Liver (tissue), 9 donors: Measurements from ENCODE around the gene FLT1. TPM values are rescaled to one million over a fixed set of nuclear protein-coding genes. Genes with fewer than 3 reads are reported as not detected.

Experiments used
- DNase-seq: peaks from one replicate; pipeline ENCODE4 v3.0.0-alpha.2; 2017; ENCODE audit warnings: low spot score
- H3K27ac ChIP-seq, 2 donors: one replicate each; pipeline ENCODE4 v1.7.0; 2013; ENCODE audit warnings: inconsistent platforms in 2 of 2, low read length in 2 of 2, control low read depth in 1 of 2, low read depth in 1 of 2, mild to moderate bottlenecking in 1 of 2
- H3K27me3 ChIP-seq, 4 donors: one replicate each; pipeline versions ENCODE4 v1.6.1 to v1.7.0; 2013; ENCODE audit warnings: low read length in 3 of 4, inconsistent platforms in 1 of 4, mild to moderate bottlenecking in 1 of 4, moderate library complexity in 1 of 4; ENCODE audit not compliant: control insufficient read depth in 4 of 4, insufficient read depth in 4 of 4
- H3K36me3 ChIP-seq, 4 donors: one replicate each; pipeline versions ENCODE4 v1.6.1 to v1.7.0; 2013; ENCODE audit warnings: low read length in 3 of 4, mild to moderate bottlenecking in 3 of 4, low read depth in 1 of 4, moderate library complexity in 1 of 4; ENCODE audit not compliant: control insufficient read depth in 4 of 4, insufficient read depth in 3 of 4
- H3K4me1 ChIP-seq, 4 donors: one replicate each; pipeline versions ENCODE4 v1.6.1 to v1.7.0; 2013; ENCODE audit warnings: low read length in 3 of 4, mild to moderate bottlenecking in 3 of 4, moderate library complexity in 1 of 4; ENCODE audit not compliant: control insufficient read depth in 4 of 4, insufficient read depth in 4 of 4
- H3K4me3 ChIP-seq, 3 donors: one replicate each; pipeline versions ENCODE4 v1.6.1 to v1.7.0; 2013; ENCODE audit warnings: low read length in 3 of 3, control low read depth in 1 of 3, low read depth in 1 of 3, mild to moderate bottlenecking in 1 of 3
- H3K9ac ChIP-seq, 2 donors: one replicate each; pipeline ENCODE4 v1.7.0; 2013; ENCODE audit warnings: low read length in 2 of 2, mild to moderate bottlenecking in 2 of 2, moderate library complexity in 2 of 2, control low read depth in 1 of 2, low read depth in 1 of 2
- H3K9me3 ChIP-seq, 4 donors: one replicate each; pipeline versions ENCODE4 v1.6.1 to v1.7.0; 2013; ENCODE audit warnings: low read length in 3 of 4; ENCODE audit not compliant: control insufficient read depth in 4 of 4
- EGR1 ChIP-seq, 2 donors: IDR thresholded peaks; 2 replicates each; pipeline ENCODE4 v1.6.1; 2016 to 2018; ENCODE audit warnings: antibody characterized with exemption in 2 of 2, low read depth in 2 of 2
- FOXA1 ChIP-seq: IDR thresholded peaks from 2 replicates; pipeline ENCODE4 v1.6.1; 2016; ENCODE audit warnings: antibody characterized with exemption
- FOXA2 ChIP-seq: IDR thresholded peaks from 2 replicates; pipeline ENCODE4 v1.6.1; 2016; ENCODE audit warnings: antibody characterized with exemption
- HNF4A ChIP-seq, 2 donors: conservative IDR thresholded peaks; 2 replicates each; pipeline ENCODE4 v1.6.1; 2016; ENCODE audit warnings: antibody characterized with exemption in 2 of 2, mild to moderate bottlenecking in 2 of 2
- HNF4G ChIP-seq: IDR thresholded peaks from 2 replicates; pipeline ENCODE4 v1.6.1; 2016; ENCODE audit warnings: antibody characterized with exemption
- JUND ChIP-seq, 2 donors: IDR thresholded peaks; 2 replicates each; pipeline ENCODE4 v1.6.1; 2016; ENCODE audit warnings: antibody characterized with exemption in 2 of 2
- NR2F2 ChIP-seq: IDR thresholded peaks from 2 replicates; pipeline ENCODE4 v1.6.1; 2016; ENCODE audit warnings: antibody characterized with exemption
- RAD21 ChIP-seq, 2 donors: IDR thresholded peaks; 2 replicates each; pipeline ENCODE4 v1.6.1; 2016; ENCODE audit warnings: antibody characterized with exemption in 2 of 2, mild to moderate bottlenecking in 2 of 2
- RXRA ChIP-seq, 2 donors: IDR thresholded peaks; 2 replicates each; pipeline ENCODE4 v1.6.1; 2017 to 2018; ENCODE audit warnings: antibody characterized with exemption in 2 of 2, mild to moderate bottlenecking in 1 of 2
- TAF1 ChIP-seq: conservative IDR thresholded peaks from 2 replicates; pipeline ENCODE4 v1.6.1; 2016; ENCODE audit warnings: antibody characterized with exemption, mild to moderate bottlenecking
- WGBS: extraction: QIAGEN DNeasy Blood & Tissue Kit; methylation state at CpG from one replicate; pipeline ENCODE4 v1.1.7; 2013; 5-methylcytosine and 5-hydroxymethylcytosine counted together
- polyA plus RNA-seq, 2 donors: library from polyadenylated mRNA; stranded (reverse) in 1 of 2; unstranded in 1 of 2; fragments of 200-250 nt in 1 of 2; fragments of >200 nt in 1 of 2; fragmentation: Nextera tagmentation in 1 of 2; extraction: Ambion mirVana in 1 of 2; gene quantifications; one replicate each; pipeline versions ENCODE4 v1.2.1 to v1.2.3, GENCODE V29; 2013 to 2015
- total RNA-seq, 2 donors: library from RNA; depleted of rRNA; stranded (reverse); fragments of >200 nt; gene quantifications; one replicate each; pipeline ENCODE4 v1.2.3, GENCODE V29; 2014
- TF ChIP-seq, protein P1 (sequence below): fragments of 150-350 bp; IDR thresholded peaks from 2 replicates; pipeline ENCODE4 v1.5.1; 2017; ENCODE audit warnings: improper control_type of control experiment, low read depth, low read length; ENCODE audit not compliant: missing input control
- TF ChIP-seq, protein P2 (sequence below): IDR thresholded peaks from 2 replicates; pipeline ENCODE4 v1.6.1; 2016; ENCODE audit warnings: antibody characterized with exemption
- TF ChIP-seq, protein P3 (sequence below): IDR thresholded peaks from 2 replicates; pipeline ENCODE4 v1.6.1; 2016; ENCODE audit warnings: antibody characterized with exemption
- TF ChIP-seq, protein P4 (sequence below): IDR thresholded peaks from 2 replicates; pipeline ENCODE4 v1.6.1; 2016; ENCODE audit warnings: antibody characterized with exemption
- donor health status: healthy.
- donor health status: healthy.
- donor health status: healthy.
- donor health status: healthy.
- donor health status: healthy.

FLT1 gene
- total and polyA plus RNA-seq, 4 donors: 4.1 to 19.7 (median 9.3) TPM

DNA sequence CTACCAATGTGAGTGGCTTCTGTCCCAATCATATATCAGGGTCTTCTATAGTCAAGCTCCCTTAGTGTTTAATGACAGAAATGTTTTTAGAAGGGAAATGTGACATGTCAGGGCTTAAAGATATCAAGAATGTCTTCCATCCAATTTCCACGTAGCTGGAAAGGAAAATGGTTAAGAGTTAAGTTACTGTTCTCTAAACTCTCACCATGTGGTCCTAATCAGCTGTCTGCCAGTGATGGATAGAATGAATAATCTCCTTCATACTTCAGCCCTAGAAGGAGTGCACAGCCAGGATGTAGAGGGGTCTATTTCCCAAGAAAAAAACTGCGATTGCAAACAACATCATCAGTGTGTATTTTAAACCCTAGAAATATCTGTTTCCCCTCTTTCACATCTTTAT, 36.3 kb downstream of the FLT1 start:
- Histone ChIP-seq H3K27ac (no peak overlapping the region), H3K9me3 (no peaks in the 10 kb centered on the region), H3K36me3 (no peaks in the 10 kb centered on the region), H3K9ac (no peak overlapping the region), H3K4me3 (no peak overlapping the region), H3K4me1 (no peaks in the 10 kb centered on the region), H3K27me3 (peaks cover 0 to 4% (median 2%) of the 10 kb centered on the region in 4 donors)
- WGBS: 73% methylated on average over 2 of the region's 2 CpGs
- no peak for TF ChIP-seq RXRA (IDR thresholded peaks at IDR 0.05)
- no peak for TF ChIP-seq FOXA2
- TF ChIP-seq RAD21 (IDR thresholded peaks at IDR 0.05): no peak
- TF ChIP-seq HNF4G: no peak
- TF ChIP-seq, protein P1, sequence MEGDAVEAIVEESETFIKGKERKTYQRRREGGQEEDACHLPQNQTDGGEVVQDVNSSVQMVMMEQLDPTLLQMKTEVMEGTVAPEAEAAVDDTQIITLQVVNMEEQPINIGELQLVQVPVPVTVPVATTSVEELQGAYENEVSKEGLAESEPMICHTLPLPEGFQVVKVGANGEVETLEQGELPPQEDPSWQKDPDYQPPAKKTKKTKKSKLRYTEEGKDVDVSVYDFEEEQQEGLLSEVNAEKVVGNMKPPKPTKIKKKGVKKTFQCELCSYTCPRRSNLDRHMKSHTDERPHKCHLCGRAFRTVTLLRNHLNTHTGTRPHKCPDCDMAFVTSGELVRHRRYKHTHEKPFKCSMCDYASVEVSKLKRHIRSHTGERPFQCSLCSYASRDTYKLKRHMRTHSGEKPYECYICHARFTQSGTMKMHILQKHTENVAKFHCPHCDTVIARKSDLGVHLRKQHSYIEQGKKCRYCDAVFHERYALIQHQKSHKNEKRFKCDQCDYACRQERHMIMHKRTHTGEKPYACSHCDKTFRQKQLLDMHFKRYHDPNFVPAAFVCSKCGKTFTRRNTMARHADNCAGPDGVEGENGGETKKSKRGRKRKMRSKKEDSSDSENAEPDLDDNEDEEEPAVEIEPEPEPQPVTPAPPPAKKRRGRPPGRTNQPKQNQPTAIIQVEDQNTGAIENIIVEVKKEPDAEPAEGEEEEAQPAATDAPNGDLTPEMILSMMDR: no peak
- TF ChIP-seq EGR1 (IDR thresholded peaks at IDR 0.05; ENCODE audit: low read depth in 2 of 2): no peak
- TF ChIP-seq FOXA1: no peak
- no peak for TF ChIP-seq NR2F2
- DNase-seq: no peak

DNA sequence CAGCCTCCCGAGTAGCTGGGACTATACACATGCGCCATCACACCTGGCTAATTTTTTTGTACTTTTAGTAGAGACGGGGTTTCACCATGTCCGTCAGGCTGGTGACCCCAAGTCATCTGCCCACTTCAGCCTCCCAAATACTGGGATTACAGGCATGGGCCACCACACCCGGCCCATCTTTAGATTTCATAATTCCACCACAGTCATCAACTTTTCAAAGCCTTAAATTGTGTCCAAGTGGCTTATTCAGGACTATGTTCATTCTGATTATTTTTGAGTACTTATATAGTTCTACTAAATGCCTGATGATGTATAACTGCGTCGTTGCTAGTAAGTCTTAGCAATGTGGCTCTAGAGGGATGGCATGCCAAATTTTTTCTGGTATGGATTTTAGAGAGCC, 36.9 kb downstream of the FLT1 start:
- no peak overlapping the region for H3K27ac ChIP-seq
- H3K4me3 ChIP-seq: no peak overlapping the region
- no peaks in the 10 kb centered on the region for H3K36me3 ChIP-seq
- no peaks in the 10 kb centered on the region for H3K9me3 ChIP-seq
- TF ChIP-seq, protein P2, sequence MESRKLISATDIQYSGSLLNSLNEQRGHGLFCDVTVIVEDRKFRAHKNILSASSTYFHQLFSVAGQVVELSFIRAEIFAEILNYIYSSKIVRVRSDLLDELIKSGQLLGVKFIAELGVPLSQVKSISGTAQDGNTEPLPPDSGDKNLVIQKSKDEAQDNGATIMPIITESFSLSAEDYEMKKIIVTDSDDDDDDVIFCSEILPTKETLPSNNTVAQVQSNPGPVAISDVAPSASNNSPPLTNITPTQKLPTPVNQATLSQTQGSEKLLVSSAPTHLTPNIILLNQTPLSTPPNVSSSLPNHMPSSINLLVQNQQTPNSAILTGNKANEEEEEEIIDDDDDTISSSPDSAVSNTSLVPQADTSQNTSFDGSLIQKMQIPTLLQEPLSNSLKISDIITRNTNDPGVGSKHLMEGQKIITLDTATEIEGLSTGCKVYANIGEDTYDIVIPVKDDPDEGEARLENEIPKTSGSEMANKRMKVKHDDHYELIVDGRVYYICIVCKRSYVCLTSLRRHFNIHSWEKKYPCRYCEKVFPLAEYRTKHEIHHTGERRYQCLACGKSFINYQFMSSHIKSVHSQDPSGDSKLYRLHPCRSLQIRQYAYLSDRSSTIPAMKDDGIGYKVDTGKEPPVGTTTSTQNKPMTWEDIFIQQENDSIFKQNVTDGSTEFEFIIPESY: no peak
- TF ChIP-seq, protein P3, sequence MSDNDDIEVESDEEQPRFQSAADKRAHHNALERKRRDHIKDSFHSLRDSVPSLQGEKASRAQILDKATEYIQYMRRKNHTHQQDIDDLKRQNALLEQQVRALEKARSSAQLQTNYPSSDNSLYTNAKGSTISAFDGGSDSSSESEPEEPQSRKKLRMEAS: no peak
- TF ChIP-seq TAF1 (no peak), HNF4A (conservative IDR thresholded peaks at IDR 0.05) (no peak), RXRA (IDR thresholded peaks at IDR 0.05) (no peak), EGR1 (IDR thresholded peaks at IDR 0.05; ENCODE audit: low read depth in 2 of 2) (no peak), JUND (IDR thresholded peaks at IDR 0.05) (no peak), HNF4G (no peak), FOXA1 (no peak)
- TF ChIP-seq, protein P4, sequence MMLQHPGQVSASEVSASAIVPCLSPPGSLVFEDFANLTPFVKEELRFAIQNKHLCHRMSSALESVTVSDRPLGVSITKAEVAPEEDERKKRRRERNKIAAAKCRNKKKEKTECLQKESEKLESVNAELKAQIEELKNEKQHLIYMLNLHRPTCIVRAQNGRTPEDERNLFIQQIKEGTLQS: no peak
- TF ChIP-seq, protein P1: no peak
- peaks cover 0 to 8% (median 3%) of the 10 kb centered on the region in 4 donors for H3K27me3 ChIP-seq
- no peak overlapping the region for H3K9ac ChIP-seq
- 90% methylated on average over 7 of the region's 7 CpGs for WGBS
- DNase-seq: no peak
- no peaks in the 10 kb centered on the region for H3K4me1 ChIP-seq
